GM20000 (cell line): ENCODE data around the gene KAT2A.

Experiments used
- DNase-seq: peaks from one replicate; pipeline ENCODE4 v3.0.0; 2012; ENCODE audit warnings: low spot score
- CTCF ChIP-seq: IDR thresholded peaks from 2 replicates; pipeline ENCODE4 v1.5.1; 2012; ENCODE audit warnings: mild to moderate bottlenecking, control low read depth; ENCODE audit errors: extremely low read depth, missing control alignments

The KAT2A gene

GRCh38 chr17:42081516-42082129 lies 39.5 kb downstream of the KAT2A start:
- DNase-seq = no peak
- TF ChIP-seq CTCF = no peak

- DNase-seq = no peak
- TF ChIP-seq CTCF = no peak
Measured at GRCh38 chr17:42079541-42079940, 41.6 kb downstream of the KAT2A start.

- DNase-seq = no peak
- TF ChIP-seq CTCF = no peak
Measured at GRCh38 chr17:42078396-42079043, 42.6 kb downstream of the KAT2A start.

GRCh38 chr17:42077755-42078154 lies 43.4 kb downstream of the KAT2A start:
- no peak for TF ChIP-seq CTCF
- no peak for DNase-seq

- DNase-seq = no peak
- TF ChIP-seq CTCF = no peak
Measured at GRCh38 chr17:42076797-42077559, 44.2 kb downstream of the KAT2A start.

- no peak for DNase-seq
- TF ChIP-seq CTCF = no peak
Measured at GRCh38 chr17:42075789-42076188, 45.4 kb downstream of the KAT2A start.
